Measurements from ENCODE around the gene NOS1AP. TPM values are rescaled to one million over a fixed set of nuclear protein-coding genes. Genes with fewer than 3 reads are reported as not detected.

Gene NOS1AP
- total RNA-seq, 2 donors from 2014 or later: not detected

DNA sequence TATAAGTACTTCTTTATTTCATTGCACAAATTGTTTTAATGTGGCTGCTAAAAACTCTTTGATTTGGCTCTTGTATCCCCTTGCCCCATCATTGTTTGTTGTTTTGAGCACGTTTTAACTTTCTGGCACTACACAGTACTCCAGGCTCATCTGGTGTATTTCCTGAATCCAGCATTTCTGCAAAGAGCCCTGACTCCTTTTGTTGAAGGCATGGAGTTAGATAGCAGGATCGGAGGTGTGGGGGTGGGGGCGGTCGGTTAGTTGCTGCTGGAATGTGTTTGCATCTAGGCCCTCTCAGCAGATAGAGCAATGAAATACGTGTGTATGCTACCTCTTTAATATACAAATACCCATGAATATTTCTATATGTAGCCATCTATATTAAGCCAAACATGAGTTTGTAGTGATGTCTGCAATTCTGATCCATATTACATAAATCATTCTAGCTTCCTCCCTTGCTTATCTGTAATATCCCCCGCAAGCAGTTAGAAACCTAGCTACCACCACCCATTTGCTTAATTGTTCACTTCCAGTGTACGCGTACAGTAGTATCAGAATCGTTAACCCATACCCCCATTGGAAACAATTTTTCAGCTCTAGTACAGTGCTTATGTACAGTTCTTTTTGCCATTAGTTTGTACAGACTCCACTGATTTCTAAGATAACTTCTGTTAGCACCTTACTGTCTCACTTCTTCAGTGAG is 106.0 kb downstream of the NOS1AP start:
- H3K27ac Mint-ChIP-seq: no peak overlapping the region
- no peak overlapping the region for H3K4me3 Mint-ChIP-seq
- H3K36me3 Mint-ChIP-seq (ENCODE audit: low read depth): no peaks in the 10 kb centered on the region
- ATAC-seq: no peak
- H3K9me3 ChIP-seq (ENCODE audit: control insufficient read depth, low read length, poor library complexity, severe bottlenecking): no peaks in the 10 kb centered on the region
- H3K27me3 Mint-ChIP-seq: peaks cover 16% of the 10 kb centered on the region
- no peaks in the 10 kb centered on the region for H3K4me1 Mint-ChIP-seq
- DNase-seq: no peak

DNA sequence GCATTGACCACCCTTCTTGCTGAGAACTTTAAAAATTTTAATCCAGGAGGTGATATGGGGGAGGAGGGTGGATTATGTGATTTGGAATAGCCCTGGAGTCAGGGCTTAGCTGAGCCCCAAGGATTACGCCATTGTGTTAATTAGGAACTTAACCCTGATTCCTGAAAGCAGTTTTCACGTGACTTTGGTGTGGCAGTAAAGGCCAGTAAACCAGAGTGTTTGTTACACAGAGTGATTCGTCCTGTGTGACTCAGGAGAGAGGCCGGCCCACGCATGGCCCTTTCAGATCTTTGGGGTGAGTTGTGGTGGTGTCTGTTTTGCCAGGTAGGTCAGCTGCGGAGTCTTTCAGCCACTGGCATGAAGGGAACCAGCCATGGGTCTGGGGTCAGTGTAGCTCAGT is 107.6 kb downstream of the NOS1AP start:
- peaks cover 14% of the 10 kb centered on the region for H3K27me3 Mint-ChIP-seq

DNA sequence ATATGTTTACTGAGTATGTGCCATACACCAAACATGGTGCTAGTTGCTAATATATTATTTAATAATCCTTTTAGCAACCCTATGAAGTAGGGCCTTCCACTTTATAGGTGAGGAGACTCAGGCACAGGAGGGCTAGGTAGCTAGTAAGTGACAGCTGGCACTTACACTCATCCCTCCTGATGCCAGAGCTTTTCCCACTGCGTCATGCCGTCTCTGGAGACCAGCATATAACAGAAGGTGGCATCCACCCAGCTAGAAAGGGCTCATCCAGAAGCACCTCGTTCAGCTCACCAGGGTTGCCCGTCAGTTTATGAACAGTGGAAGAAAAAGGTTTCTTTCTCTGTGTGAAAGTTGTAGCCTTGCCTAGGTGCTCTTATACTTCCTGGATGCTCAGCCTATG is 108.9 kb downstream of the NOS1AP start:
- peaks cover 14% of the 10 kb centered on the region for H3K27me3 Mint-ChIP-seq
- no peak overlapping the region for H3K27ac Mint-ChIP-seq
- ATAC-seq (no peak), DNase-seq (no peak)
- H3K9me3 ChIP-seq (ENCODE audit: control insufficient read depth, low read length, poor library complexity, severe bottlenecking): no peaks in the 10 kb centered on the region
- H3K36me3 Mint-ChIP-seq (ENCODE audit: low read depth): no peaks in the 10 kb centered on the region
- H3K4me1 Mint-ChIP-seq: no peaks in the 10 kb centered on the region
- H3K4me3 Mint-ChIP-seq: no peak overlapping the region

More for the DNA sequence above, 107.6 kb downstream of the NOS1AP start:
- Mint-ChIP-seq H3K4me1 (no peaks in the 10 kb centered on the region), H3K36me3 (ENCODE audit: low read depth) (no peaks in the 10 kb centered on the region), H3K4me3 (no peak overlapping the region), H3K27ac (no peak overlapping the region)
- H3K9me3 ChIP-seq (ENCODE audit: control insufficient read depth, low read length, poor library complexity, severe bottlenecking): no peaks in the 10 kb centered on the region
- DNase-seq (no peak), ATAC-seq (no peak)

DNA sequence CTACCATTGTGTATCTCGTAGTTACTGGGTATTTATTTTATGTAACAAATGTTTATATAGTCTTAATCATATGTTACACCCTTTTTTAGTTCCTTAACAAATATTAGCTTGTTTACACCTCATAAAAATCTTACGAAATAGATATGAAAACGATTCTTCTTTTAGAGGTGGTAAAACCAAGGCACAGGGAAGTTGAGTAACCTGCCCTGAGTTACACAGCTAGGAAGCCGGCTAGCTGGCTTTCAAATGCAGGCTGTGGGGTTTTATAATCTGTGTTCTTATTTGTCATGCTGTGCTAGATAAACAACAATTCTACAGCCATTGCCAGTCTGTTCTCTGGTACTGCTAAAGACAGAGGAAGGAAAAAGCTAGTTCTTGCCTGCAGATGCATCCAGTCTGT is 109.6 kb downstream of the NOS1AP start:
- no peaks in the 10 kb centered on the region for H3K9me3 ChIP-seq (ENCODE audit: control insufficient read depth, low read length, poor library complexity, severe bottlenecking)
- H3K4me3 Mint-ChIP-seq: no peak overlapping the region
- no peak overlapping the region for H3K27ac Mint-ChIP-seq
- H3K36me3 Mint-ChIP-seq (ENCODE audit: low read depth): no peaks in the 10 kb centered on the region
- ATAC-seq: no peak
- no peaks in the 10 kb centered on the region for H3K4me1 Mint-ChIP-seq
- no peak for DNase-seq
- peaks cover 21% of the 10 kb centered on the region for H3K27me3 Mint-ChIP-seq

DNA sequence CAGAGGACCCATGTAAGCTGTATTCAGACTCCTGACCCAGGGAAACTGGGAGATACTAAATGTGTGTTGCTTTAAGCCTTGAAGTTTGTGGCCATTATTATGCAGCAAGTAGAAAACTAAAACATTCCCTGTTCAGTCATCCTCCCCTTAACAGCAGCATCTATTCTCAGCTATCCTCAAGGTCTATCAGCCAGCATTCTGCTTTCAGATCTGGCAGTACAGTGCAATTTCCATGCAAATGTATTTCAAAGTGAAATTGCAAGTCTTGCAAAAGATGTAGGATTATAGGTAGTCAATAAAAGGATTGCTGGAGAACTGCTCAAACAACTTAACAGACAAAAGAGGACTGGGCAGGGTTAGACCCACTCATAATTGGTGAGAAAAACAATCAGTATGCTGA is 111.3 kb downstream of the NOS1AP start:
- H3K4me1 Mint-ChIP-seq: no peaks in the 10 kb centered on the region
- ATAC-seq (no peak), DNase-seq (no peak)
- no peak overlapping the region for H3K4me3 Mint-ChIP-seq
- H3K36me3 Mint-ChIP-seq (ENCODE audit: low read depth): no peaks in the 10 kb centered on the region
- peaks cover 29% of the 10 kb centered on the region for H3K27me3 Mint-ChIP-seq
- no peaks in the 10 kb centered on the region for H3K9me3 ChIP-seq (ENCODE audit: control insufficient read depth, low read length, poor library complexity, severe bottlenecking)
- no peak overlapping the region for H3K27ac Mint-ChIP-seq

DNA sequence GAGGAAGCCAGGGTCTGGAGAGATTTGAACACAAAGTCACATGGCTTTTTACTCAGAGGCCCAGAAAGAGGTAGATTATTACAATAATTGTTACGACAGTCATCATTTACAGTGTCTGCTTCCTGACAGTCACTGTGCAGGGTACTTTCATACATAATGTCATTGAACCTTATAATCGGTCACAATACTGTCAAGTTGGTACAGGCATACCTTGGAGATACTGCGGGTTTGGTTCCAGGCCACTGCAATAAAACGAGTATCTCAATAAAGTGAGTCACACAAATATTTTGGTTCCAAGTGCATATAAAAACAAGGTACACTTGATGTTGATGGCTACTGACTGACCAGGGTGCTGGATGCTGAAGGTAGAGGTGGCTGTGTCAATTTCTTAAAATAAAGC is 112.6 kb downstream of the NOS1AP start:
- H3K9me3 ChIP-seq (ENCODE audit: control insufficient read depth, low read length, poor library complexity, severe bottlenecking): no peaks in the 10 kb centered on the region
- Mint-ChIP-seq H3K27me3 (peaks cover 29% of the 10 kb centered on the region), H3K36me3 (ENCODE audit: low read depth) (no peaks in the 10 kb centered on the region), H3K27ac (no peak overlapping the region), H3K4me1 (no peaks in the 10 kb centered on the region), H3K4me3 (no peak overlapping the region)
- no peak for ATAC-seq
- no peak for DNase-seq

DNA sequence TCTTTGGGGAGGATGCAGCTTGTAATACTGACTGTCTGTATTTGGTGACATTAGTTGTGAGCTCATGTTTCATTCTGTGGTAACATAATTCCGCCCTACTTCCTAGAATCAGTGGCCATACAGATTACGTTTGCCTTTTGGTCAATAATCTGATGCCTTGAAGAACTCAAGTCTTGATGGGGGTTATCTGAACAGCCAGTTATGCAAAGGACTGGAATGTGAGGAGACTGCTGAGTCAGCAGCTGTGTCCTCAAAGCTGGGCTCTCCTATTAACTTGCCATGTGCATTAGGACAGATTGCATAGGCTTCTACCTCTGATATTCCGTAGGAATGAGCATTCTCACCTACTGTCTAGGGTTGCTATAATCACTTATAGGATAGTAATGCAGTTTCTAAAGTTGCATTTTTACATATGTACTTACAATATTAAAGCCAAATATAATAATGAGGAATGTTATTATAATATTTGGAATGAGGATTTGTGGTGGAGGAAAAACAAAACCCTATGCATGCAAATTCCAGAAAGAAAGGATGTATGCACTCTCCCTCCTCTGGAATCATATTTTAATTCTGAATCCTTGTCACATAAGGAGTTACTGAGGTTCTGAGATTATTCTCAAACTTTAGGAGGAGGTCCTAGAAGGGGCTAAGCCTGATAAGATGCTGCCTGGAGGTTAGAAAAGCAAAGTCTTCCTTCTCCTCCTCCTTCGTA is 116.0 kb downstream of the NOS1AP start:
- H3K27ac Mint-ChIP-seq: no peak overlapping the region
- DNase-seq (no peak), ATAC-seq (no peak)
- H3K9me3 ChIP-seq (ENCODE audit: control insufficient read depth, low read length, poor library complexity, severe bottlenecking): no peaks in the 10 kb centered on the region
- H3K36me3 Mint-ChIP-seq (ENCODE audit: low read depth): no peaks in the 10 kb centered on the region
- no peak overlapping the region for H3K4me3 Mint-ChIP-seq
- H3K27me3 Mint-ChIP-seq: peaks cover 15% of the 10 kb centered on the region
- no peaks in the 10 kb centered on the region for H3K4me1 Mint-ChIP-seq

DNA sequence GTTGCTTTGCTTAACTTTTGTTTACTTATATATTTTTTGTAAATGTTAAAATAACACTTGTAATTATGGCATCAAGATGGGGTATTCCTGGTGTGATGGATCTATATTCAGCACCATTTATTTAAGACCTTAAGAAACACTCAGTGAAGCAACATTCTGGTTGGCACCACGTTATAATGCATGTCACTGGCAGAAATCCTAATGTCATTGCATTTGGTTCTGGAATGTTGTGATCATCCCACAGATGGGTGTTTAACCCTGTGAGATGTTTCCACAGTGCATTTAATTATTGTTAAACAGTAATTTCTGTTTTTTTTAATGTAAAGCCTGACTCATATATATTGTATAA is 116.5 kb downstream of the NOS1AP start:
- no peaks in the 10 kb centered on the region for H3K4me1 Mint-ChIP-seq
- H3K4me3 Mint-ChIP-seq: no peak overlapping the region
- peaks cover 18% of the 10 kb centered on the region for H3K27me3 Mint-ChIP-seq
- no peaks in the 10 kb centered on the region for H3K36me3 Mint-ChIP-seq (ENCODE audit: low read depth)
- DNase-seq (no peak), ATAC-seq (no peak)
- no peak overlapping the region for H3K27ac Mint-ChIP-seq
- no peaks in the 10 kb centered on the region for H3K9me3 ChIP-seq (ENCODE audit: control insufficient read depth, low read length, poor library complexity, severe bottlenecking)

DNA sequence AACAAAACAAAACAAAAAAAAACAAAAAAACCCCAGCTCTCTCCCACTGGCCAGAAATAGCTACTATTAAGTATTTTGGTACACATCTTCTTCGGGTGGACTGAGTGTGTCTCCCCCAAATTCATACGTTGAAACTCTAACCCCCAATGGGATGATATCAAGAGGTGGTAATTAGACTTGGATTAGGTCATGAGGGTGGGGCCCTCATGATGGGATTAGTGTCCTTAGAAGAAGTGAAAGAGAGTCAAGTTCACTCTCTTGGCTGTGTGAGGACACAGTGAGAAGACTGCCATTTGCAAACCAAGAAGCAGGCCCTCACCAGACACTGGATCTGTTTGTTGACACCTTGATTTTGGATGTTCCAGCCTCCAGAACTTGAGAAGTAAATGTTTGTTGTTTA is 116.9 kb downstream of the NOS1AP start:
- no peak for DNase-seq
- H3K9me3 ChIP-seq (ENCODE audit: control insufficient read depth, low read length, poor library complexity, severe bottlenecking): no peaks in the 10 kb centered on the region
- H3K4me3 Mint-ChIP-seq: no peak overlapping the region
- no peaks in the 10 kb centered on the region for H3K36me3 Mint-ChIP-seq (ENCODE audit: low read depth)
- H3K27ac Mint-ChIP-seq: no peak overlapping the region
- no peak for ATAC-seq
- H3K4me1 Mint-ChIP-seq: no peaks in the 10 kb centered on the region
- H3K27me3 Mint-ChIP-seq: peaks cover 22% of the 10 kb centered on the region

DNA sequence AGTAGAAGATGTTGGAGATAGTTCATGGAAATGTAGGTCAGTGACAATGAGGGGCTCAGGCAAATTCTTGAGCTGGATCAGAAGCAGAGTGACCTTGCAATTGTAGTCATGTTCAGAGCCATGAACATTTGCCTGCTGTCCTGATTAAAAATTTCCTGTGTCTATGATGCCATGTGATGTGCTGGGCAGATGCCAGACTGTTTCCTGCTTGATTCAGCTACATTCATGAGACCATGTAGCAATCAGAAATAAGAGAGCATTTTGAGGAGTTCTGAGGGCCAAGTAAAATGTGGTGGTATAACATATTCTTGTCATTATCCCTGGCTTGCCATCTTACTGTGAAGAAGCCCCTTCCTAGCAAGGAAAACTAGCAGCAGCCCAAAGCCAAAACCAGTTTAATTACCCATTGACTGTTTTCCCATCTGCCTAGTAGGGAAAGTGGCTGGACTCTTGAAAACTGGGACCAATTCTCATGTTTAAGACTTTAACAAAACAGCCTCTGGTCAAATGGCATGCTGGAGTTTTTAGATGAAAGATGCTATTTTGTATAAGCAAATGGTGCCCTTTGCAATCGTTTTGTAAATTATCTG is 118.3 kb downstream of the NOS1AP start:
- Mint-ChIP-seq H3K4me1 (no peaks in the 10 kb centered on the region), H3K36me3 (ENCODE audit: low read depth) (no peaks in the 10 kb centered on the region), H3K27ac (no peak overlapping the region), H3K4me3 (no peak overlapping the region), H3K27me3 (peaks cover 31% of the 10 kb centered on the region)
- H3K9me3 ChIP-seq (ENCODE audit: control insufficient read depth, low read length, poor library complexity, severe bottlenecking): no peaks in the 10 kb centered on the region
- ATAC-seq (no peak), DNase-seq (no peak)

DNA sequence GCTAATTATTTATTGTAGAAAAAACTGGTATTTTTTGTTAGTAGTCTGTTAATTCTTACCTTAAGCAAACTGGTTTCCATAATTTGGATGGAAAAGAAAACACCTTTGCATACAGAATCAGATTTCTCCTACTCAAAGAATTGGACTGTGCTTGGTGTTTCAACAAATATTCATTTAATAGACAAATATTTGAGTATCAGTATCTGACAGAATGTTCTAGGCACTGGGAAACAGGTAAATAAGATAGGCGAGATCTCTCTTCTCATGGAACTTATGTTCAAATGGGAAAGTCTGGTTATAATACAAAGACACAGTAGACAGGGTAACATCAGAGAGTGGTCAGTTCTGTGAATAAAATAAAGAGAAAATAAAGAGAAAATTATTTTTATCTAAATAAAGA is 119.9 kb downstream of the NOS1AP start:
- no peak for DNase-seq
- Mint-ChIP-seq H3K4me1 (no peaks in the 10 kb centered on the region), H3K36me3 (ENCODE audit: low read depth) (no peaks in the 10 kb centered on the region), H3K4me3 (no peak overlapping the region), H3K27ac (no peak overlapping the region), H3K27me3 (peaks cover 22% of the 10 kb centered on the region)
- H3K9me3 ChIP-seq (ENCODE audit: control insufficient read depth, low read length, poor library complexity, severe bottlenecking): no peaks in the 10 kb centered on the region
- ATAC-seq: no peak

DNA sequence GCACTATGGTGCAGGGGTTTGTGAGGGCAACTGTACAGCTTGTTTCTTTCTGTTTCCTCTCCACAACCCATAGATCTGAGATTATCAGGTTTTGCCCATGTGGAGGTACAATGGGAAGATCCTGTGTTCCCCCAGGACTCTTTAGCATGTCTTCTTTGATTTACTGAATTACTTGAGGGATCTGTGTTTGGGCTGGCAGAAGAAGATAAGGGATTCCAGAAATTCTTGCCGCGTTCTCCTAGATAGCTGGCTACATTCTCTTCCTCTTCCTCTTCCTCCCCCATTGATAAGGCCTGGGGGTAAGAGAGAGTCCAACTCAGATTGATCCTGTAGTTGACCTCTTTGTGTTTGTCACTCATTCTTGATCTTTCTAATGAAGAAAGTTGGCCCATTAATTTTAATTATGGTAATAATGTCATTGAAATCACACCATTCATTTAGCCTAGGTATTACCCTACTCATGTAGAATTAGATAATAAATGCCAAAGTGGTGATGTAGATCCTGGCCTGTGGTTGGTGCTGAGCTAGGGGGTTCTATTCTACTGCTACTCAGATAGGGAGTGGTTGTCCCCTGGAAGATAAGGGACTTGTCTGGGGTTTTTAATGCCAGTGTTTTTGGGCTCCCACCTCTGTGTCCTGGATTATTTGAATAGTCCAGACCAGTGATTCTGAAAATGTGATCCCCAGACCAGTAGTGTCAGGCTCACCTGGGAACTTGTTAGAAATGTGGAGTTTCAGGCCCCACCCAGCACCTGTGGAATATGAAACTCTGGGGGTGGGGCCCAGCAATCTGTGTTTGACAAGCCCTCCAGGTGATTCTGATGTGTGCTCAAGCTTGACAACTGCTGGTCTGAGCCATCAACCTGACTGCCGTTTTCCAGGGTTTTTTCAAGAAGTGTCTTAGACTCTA is 122.2 kb downstream of the NOS1AP start:
- DNase-seq (no peak), ATAC-seq (no peak)
- H3K27me3 Mint-ChIP-seq: peaks cover 22% of the 10 kb centered on the region
- H3K9me3 ChIP-seq (ENCODE audit: control insufficient read depth, low read length, poor library complexity, severe bottlenecking): no peaks in the 10 kb centered on the region
- H3K36me3 Mint-ChIP-seq (ENCODE audit: low read depth): no peaks in the 10 kb centered on the region
- H3K4me3 Mint-ChIP-seq: no peak overlapping the region
- no peak overlapping the region for H3K27ac Mint-ChIP-seq
- H3K4me1 Mint-ChIP-seq: no peaks in the 10 kb centered on the region

DNA sequence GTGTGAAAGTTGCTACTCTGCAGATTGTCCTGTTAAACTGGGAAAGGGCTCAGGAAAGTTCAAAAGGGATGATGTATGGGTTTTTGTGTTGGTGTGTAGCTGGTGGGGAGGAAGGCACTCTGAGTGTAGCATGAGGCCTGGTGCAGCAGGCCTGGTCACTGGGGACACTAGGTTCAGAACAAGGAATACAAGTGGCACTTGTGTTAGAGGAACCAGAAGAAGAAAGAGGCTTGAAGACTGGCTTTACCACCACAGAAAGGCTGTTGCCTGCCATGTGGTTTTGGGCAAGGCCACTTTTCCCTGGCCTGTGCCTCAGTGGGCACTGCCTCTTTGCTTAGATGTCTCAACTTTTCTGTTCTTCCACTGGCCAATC is 122.8 kb downstream of the NOS1AP start:
- H3K9me3 ChIP-seq (ENCODE audit: control insufficient read depth, low read length, poor library complexity, severe bottlenecking): no peaks in the 10 kb centered on the region
- DNase-seq (no peak), ATAC-seq (no peak)
- Mint-ChIP-seq H3K36me3 (ENCODE audit: low read depth) (no peaks in the 10 kb centered on the region), H3K4me1 (no peaks in the 10 kb centered on the region), H3K4me3 (no peak overlapping the region), H3K27me3 (peaks cover 26% of the 10 kb centered on the region), H3K27ac (no peak overlapping the region)
